ENCODE results near the gene PTTG2. TPM values are rescaled to one million over a fixed set of nuclear protein-coding genes. Genes with fewer than 3 reads are reported as not detected.

PTTG2 gene
- total and polyA plus RNA-seq, 2 experiments from 2014 or later = 1.1 TPM; not detected in 1

- Histone ChIP-seq H3K27me3 (ENCODE audit: insufficient read depth) (no peaks in the 10 kb centered on the region), H3K4me1 (ENCODE audit: insufficient read depth) (peaks cover 49% of the 10 kb centered on the region), H2AFZ (no peak overlapping the region), H4K20me1 (replicated peaks; ENCODE audit: insufficient read depth) (peaks cover 7% of the 10 kb centered on the region), H3K9me2 (ENCODE audit: insufficient read depth) (no peaks in the 10 kb centered on the region), H3K79me2 (replicated peaks; ENCODE audit: insufficient read depth) (peaks cover 89% of the 10 kb centered on the region), H3K4me3 (no peak overlapping the region; the same call in 1 of the 2 replicates), H3K27ac (ENCODE audit: low read depth) (peak overlapping the region; percentile 81), H3F3A (replicated peaks; ENCODE audit: low read depth) (peaks cover 4% of the 10 kb centered on the region), H3K4me2 (peak overlapping the region; percentile 7; the same call in 1 of the 2 replicates), H3K36me3 (ENCODE audit: insufficient read depth) (no peaks in the 10 kb centered on the region)
- ATAC-seq (peak; percentile 46), DNase-seq (ENCODE audit: low spot score) (no peak)
- H3K36me3 Mint-ChIP-seq (ENCODE audit: low read depth) = no peaks in the 10 kb centered on the region
- peaks cover 6% of the 10 kb centered on the region for H3K27me3 Mint-ChIP-seq (ENCODE audit: insufficient read depth, low read depth, poor library complexity)
- H3K27ac Mint-ChIP-seq = peak overlapping the region; percentile 54
- TF ChIP-seq EZH2phosphoT487 (IDR thresholded peaks at IDR 0.05; ENCODE audit: unreplicated experiment) (no peak), NANOG (IDR thresholded peaks at IDR 0.05; ENCODE audit: borderline replicate concordance) (no peak), ZNF462 (CRISPR knock-in tag; IDR thresholded peaks at IDR 0.05) (no peak), STAT1 (IDR thresholded peaks at IDR 0.05; ENCODE audit: unreplicated experiment) (no peak), CREB1 (CRISPR knock-in tag; IDR thresholded peaks at IDR 0.05; ENCODE audit: low read depth) (no peak), ZNF114 (CRISPR knock-in tag; IDR thresholded peaks at IDR 0.05) (no peak), POLR2AphosphoS5 (IDR thresholded peaks at IDR 0.05; ENCODE audit: low read depth) (no peak), EZH2 (IDR thresholded peaks at IDR 0.05; ENCODE audit: low read depth, unreplicated experiment) (no peak), ZNF331 (CRISPR knock-in tag; IDR thresholded peaks at IDR 0.05; ENCODE audit: low read depth) (no peak), JUNB (IDR thresholded peaks at IDR 0.05; ENCODE audit: unreplicated experiment) (no peak), REST (IDR thresholded peaks at IDR 0.05; ENCODE audit: unreplicated experiment) (no peak), CTCF (conservative IDR thresholded peaks at IDR 0.05; ENCODE audit: low read depth in 2 of 2) (no peak), ETS1 (IDR thresholded peaks at IDR 0.05) (no peak)
- peaks cover 54% of the 10 kb centered on the region for H3K4me1 Mint-ChIP-seq
- H3K9me3 Mint-ChIP-seq = no peaks in the 10 kb centered on the region
- peak overlapping the region; percentile 23; the same call in 1 of the 3 replicates for H3K4me3 Mint-ChIP-seq
Measured at GRCh38 chr4:37981844-37982720, 21.9 kb downstream of the PTTG2 start.
